Liver (tissue), 9 donors: ENCODE results near the gene LPAR1. TPM values are rescaled to one million over a fixed set of nuclear protein-coding genes. Genes with fewer than 3 reads are reported as not detected.

Source experiments
- DNase-seq: peaks from one replicate; pipeline ENCODE4 v3.0.0-alpha.2; 2017; ENCODE audit warnings: low spot score
- H3K27ac ChIP-seq, 2 donors: one replicate each; pipeline ENCODE4 v1.7.0; 2013; ENCODE audit warnings: inconsistent platforms in 2 of 2, low read length in 2 of 2, control low read depth in 1 of 2, low read depth in 1 of 2, mild to moderate bottlenecking in 1 of 2
- H3K27me3 ChIP-seq, 4 donors: one replicate each; pipeline versions ENCODE4 v1.6.1 to v1.7.0; 2013; ENCODE audit warnings: low read length in 3 of 4, inconsistent platforms in 1 of 4, mild to moderate bottlenecking in 1 of 4, moderate library complexity in 1 of 4; ENCODE audit not compliant: control insufficient read depth in 4 of 4, insufficient read depth in 4 of 4
- H3K36me3 ChIP-seq, 4 donors: one replicate each; pipeline versions ENCODE4 v1.6.1 to v1.7.0; 2013; ENCODE audit warnings: low read length in 3 of 4, mild to moderate bottlenecking in 3 of 4, low read depth in 1 of 4, moderate library complexity in 1 of 4; ENCODE audit not compliant: control insufficient read depth in 4 of 4, insufficient read depth in 3 of 4
- H3K4me1 ChIP-seq, 4 donors: one replicate each; pipeline versions ENCODE4 v1.6.1 to v1.7.0; 2013; ENCODE audit warnings: low read length in 3 of 4, mild to moderate bottlenecking in 3 of 4, moderate library complexity in 1 of 4; ENCODE audit not compliant: control insufficient read depth in 4 of 4, insufficient read depth in 4 of 4
- H3K4me3 ChIP-seq, 3 donors: one replicate each; pipeline versions ENCODE4 v1.6.1 to v1.7.0; 2013; ENCODE audit warnings: low read length in 3 of 3, control low read depth in 1 of 3, low read depth in 1 of 3, mild to moderate bottlenecking in 1 of 3
- H3K9ac ChIP-seq, 2 donors: one replicate each; pipeline ENCODE4 v1.7.0; 2013; ENCODE audit warnings: low read length in 2 of 2, mild to moderate bottlenecking in 2 of 2, moderate library complexity in 2 of 2, control low read depth in 1 of 2, low read depth in 1 of 2
- H3K9me3 ChIP-seq, 4 donors: one replicate each; pipeline versions ENCODE4 v1.6.1 to v1.7.0; 2013; ENCODE audit warnings: low read length in 3 of 4; ENCODE audit not compliant: control insufficient read depth in 4 of 4
- ATF3 ChIP-seq: IDR thresholded peaks from 2 replicates; pipeline ENCODE4 v1.6.1; 2016; ENCODE audit warnings: antibody characterized with exemption
- CTCF ChIP-seq: fragments of 150-350 bp; IDR thresholded peaks from 2 replicates; pipeline ENCODE4 v1.5.1; 2017; ENCODE audit warnings: improper control_type of control experiment, low read depth, low read length; ENCODE audit not compliant: missing input control
- EGR1 ChIP-seq, 2 donors: IDR thresholded peaks; 2 replicates each; pipeline ENCODE4 v1.6.1; 2016 to 2018; ENCODE audit warnings: antibody characterized with exemption in 2 of 2, low read depth in 2 of 2
- FOXA1 ChIP-seq: IDR thresholded peaks from 2 replicates; pipeline ENCODE4 v1.6.1; 2016; ENCODE audit warnings: antibody characterized with exemption
- FOXA2 ChIP-seq: IDR thresholded peaks from 2 replicates; pipeline ENCODE4 v1.6.1; 2016; ENCODE audit warnings: antibody characterized with exemption
- HNF4A ChIP-seq, 2 donors: conservative IDR thresholded peaks; 2 replicates each; pipeline ENCODE4 v1.6.1; 2016; ENCODE audit warnings: antibody characterized with exemption in 2 of 2, mild to moderate bottlenecking in 2 of 2
- HNF4G ChIP-seq: IDR thresholded peaks from 2 replicates; pipeline ENCODE4 v1.6.1; 2016; ENCODE audit warnings: antibody characterized with exemption
- JUND ChIP-seq, 2 donors: IDR thresholded peaks; 2 replicates each; pipeline ENCODE4 v1.6.1; 2016; ENCODE audit warnings: antibody characterized with exemption in 2 of 2
- NR2F2 ChIP-seq: IDR thresholded peaks from 2 replicates; pipeline ENCODE4 v1.6.1; 2016; ENCODE audit warnings: antibody characterized with exemption
- RAD21 ChIP-seq, 2 donors: IDR thresholded peaks; 2 replicates each; pipeline ENCODE4 v1.6.1; 2016; ENCODE audit warnings: antibody characterized with exemption in 2 of 2, mild to moderate bottlenecking in 2 of 2
- REST ChIP-seq: IDR thresholded peaks from 2 replicates; pipeline ENCODE4 v1.6.1; 2016; ENCODE audit warnings: antibody characterized with exemption, mild to moderate bottlenecking
- RXRA ChIP-seq, 2 donors: IDR thresholded peaks; 2 replicates each; pipeline ENCODE4 v1.6.1; 2017 to 2018; ENCODE audit warnings: antibody characterized with exemption in 2 of 2, mild to moderate bottlenecking in 1 of 2
- SP1 ChIP-seq: IDR thresholded peaks from 2 replicates; pipeline ENCODE4 v1.6.1; 2018; ENCODE audit warnings: antibody characterized with exemption, mild to moderate bottlenecking
- YY1 ChIP-seq: IDR thresholded peaks from 2 replicates; pipeline ENCODE4 v1.6.1; 2016; ENCODE audit warnings: antibody characterized with exemption, mild to moderate bottlenecking
- WGBS: extraction: QIAGEN DNeasy Blood & Tissue Kit; methylation state at CpG from one replicate; pipeline ENCODE4 v1.1.7; 2013; 5-methylcytosine and 5-hydroxymethylcytosine counted together
- polyA plus RNA-seq, 2 donors: library from polyadenylated mRNA; stranded (reverse) in 1 of 2; unstranded in 1 of 2; fragments of 200-250 nt in 1 of 2; fragments of >200 nt in 1 of 2; fragmentation: Nextera tagmentation in 1 of 2; extraction: Ambion mirVana in 1 of 2; gene quantifications; one replicate each; pipeline versions ENCODE4 v1.2.1 to v1.2.3, GENCODE V29; 2013 to 2015
- total RNA-seq, 2 donors: library from RNA; depleted of rRNA; stranded (reverse); fragments of >200 nt; gene quantifications; one replicate each; pipeline ENCODE4 v1.2.3, GENCODE V29; 2014
- TF ChIP-seq, protein P1 (sequence below): IDR thresholded peaks from 2 replicates; pipeline ENCODE4 v1.6.1; 2016; ENCODE audit warnings: antibody characterized with exemption
- TF ChIP-seq, protein P2 (sequence below): IDR thresholded peaks from 2 replicates; pipeline ENCODE4 v1.6.1; 2016; ENCODE audit warnings: antibody characterized with exemption
- donor health status: healthy.
- donor health status: healthy.
- donor health status: healthy.
- donor health status: healthy.
- donor health status: healthy.

The LPAR1 gene
- total and polyA plus RNA-seq, 4 donors, result 0.51 to 3.6 (median 1.1) TPM

DNA sequence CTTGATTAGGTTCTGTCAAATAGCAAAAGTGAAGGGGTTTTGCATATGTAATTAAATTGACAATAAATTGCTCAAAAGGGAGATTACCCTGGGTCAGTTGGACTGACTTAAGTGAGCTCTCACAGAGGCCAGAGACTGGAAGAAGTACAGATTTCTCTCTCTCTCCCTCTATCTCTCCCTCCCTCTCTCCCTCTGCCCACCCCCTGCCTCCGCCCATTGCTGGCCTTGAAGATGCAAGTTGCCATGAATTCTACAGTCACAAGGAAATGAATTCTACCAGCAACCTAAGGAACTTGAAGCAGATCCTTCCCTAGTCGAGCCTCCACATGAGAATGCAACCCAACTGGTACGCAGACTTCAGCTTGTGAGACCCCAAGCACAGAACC is 119.2 kb downstream of the LPAR1 start:
- WGBS, result 82% methylated on average over 3 of the region's 3 CpGs
- no peak overlapping the region for H3K9ac ChIP-seq
- H3K27me3 ChIP-seq, result no peaks in the 10 kb centered on the region
- H3K9me3 ChIP-seq, result no peaks in the 10 kb centered on the region
- no peaks in the 10 kb centered on the region for H3K36me3 ChIP-seq
- no peak overlapping the region for H3K27ac ChIP-seq
- TF ChIP-seq JUND (IDR thresholded peaks at IDR 0.05), result no peak
- TF ChIP-seq NR2F2, result no peak
- no peak for TF ChIP-seq ATF3
- no peak for TF ChIP-seq REST
- TF ChIP-seq HNF4A (conservative IDR thresholded peaks at IDR 0.05), result no peak
- TF ChIP-seq EGR1 (IDR thresholded peaks at IDR 0.05; ENCODE audit: low read depth in 2 of 2), result no peak
- TF ChIP-seq, protein P1, sequence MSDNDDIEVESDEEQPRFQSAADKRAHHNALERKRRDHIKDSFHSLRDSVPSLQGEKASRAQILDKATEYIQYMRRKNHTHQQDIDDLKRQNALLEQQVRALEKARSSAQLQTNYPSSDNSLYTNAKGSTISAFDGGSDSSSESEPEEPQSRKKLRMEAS, result no peak
- no peak for TF ChIP-seq CTCF
- TF ChIP-seq SP1, result no peak
- no peak for TF ChIP-seq RXRA (IDR thresholded peaks at IDR 0.05)
- no peak for TF ChIP-seq YY1
- TF ChIP-seq, protein P2, sequence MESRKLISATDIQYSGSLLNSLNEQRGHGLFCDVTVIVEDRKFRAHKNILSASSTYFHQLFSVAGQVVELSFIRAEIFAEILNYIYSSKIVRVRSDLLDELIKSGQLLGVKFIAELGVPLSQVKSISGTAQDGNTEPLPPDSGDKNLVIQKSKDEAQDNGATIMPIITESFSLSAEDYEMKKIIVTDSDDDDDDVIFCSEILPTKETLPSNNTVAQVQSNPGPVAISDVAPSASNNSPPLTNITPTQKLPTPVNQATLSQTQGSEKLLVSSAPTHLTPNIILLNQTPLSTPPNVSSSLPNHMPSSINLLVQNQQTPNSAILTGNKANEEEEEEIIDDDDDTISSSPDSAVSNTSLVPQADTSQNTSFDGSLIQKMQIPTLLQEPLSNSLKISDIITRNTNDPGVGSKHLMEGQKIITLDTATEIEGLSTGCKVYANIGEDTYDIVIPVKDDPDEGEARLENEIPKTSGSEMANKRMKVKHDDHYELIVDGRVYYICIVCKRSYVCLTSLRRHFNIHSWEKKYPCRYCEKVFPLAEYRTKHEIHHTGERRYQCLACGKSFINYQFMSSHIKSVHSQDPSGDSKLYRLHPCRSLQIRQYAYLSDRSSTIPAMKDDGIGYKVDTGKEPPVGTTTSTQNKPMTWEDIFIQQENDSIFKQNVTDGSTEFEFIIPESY, result no peak
- TF ChIP-seq FOXA2, result no peak
- H3K4me1 ChIP-seq, result no peaks in the 10 kb centered on the region
- DNase-seq, result no peak
- H3K4me3 ChIP-seq, result no peak overlapping the region

- no peaks in the 10 kb centered on the region for H3K4me1 ChIP-seq
- no peak overlapping the region for H3K27ac ChIP-seq
- no peaks in the 10 kb centered on the region for H3K36me3 ChIP-seq
- no peaks in the 10 kb centered on the region for H3K27me3 ChIP-seq
- no peaks in the 10 kb centered on the region for H3K9me3 ChIP-seq
- no peak overlapping the region for H3K4me3 ChIP-seq
- DNase-seq, result no peak
- WGBS, result 94% methylated on average over 1 of the region's 1 CpG
- H3K9ac ChIP-seq, result no peak overlapping the region
- TF ChIP-seq HNF4G, result no peak
- TF ChIP-seq, protein P1, result no peak
- no peak for TF ChIP-seq ATF3
- no peak for TF ChIP-seq REST
- no peak for TF ChIP-seq FOXA2
- TF ChIP-seq RAD21 (IDR thresholded peaks at IDR 0.05), result no peak
- TF ChIP-seq JUND (IDR thresholded peaks at IDR 0.05), result no peak
- TF ChIP-seq SP1, result no peak
- no peak for TF ChIP-seq FOXA1
- no peak for TF ChIP-seq CTCF
Measured at GRCh38 chr9:110918316-110919049, 119.8 kb downstream of the LPAR1 start.
